Measurements from ENCODE around the gene MAS1.

DNA sequence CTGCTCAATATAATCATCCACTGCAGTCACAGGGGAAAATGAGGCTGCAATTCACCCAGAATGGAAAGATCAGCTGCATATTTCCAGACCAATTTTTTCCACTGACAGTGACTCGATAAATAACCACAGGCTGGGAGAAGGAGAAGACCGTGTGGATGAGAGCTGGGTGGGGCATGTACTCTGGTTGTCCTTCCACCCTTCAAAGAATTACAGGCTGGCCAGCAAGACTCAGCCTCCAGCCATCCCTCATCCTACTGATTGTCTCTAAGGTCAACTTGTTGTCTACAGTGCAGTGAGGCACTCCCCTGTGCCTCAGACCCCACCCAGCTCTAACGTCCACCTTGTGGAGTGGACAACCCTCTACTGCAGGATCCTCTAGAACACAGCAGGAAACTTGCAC, 14.5 kb upstream of the MAS1 start:
- no peak for TF ChIP-seq CTCF (IDR thresholded peaks at IDR 0.05)
- no peak for TF ChIP-seq POLR2A (IDR thresholded peaks at IDR 0.05)

Measured in ovary (tissue), 3 donors.